Measurements from ENCODE around the gene BPIFB3. TPM values are rescaled to one million over a fixed set of nuclear protein-coding genes. Genes with fewer than 3 reads are reported as not detected.

Gene BPIFB3
- total and polyA plus RNA-seq, 2 experiments from 2014 or later: not detected

GRCh38 chr20:33084722-33085121 is 31.0 kb downstream of the BPIFB3 start:
- no peak for ATAC-seq
- no peak overlapping the region for H3K4me3 Mint-ChIP-seq

More at GRCh38 chr20:33084722-33085121, 31.0 kb downstream of the BPIFB3 start:
- no peak overlapping the region for H3K4me3 ChIP-seq
- Mint-ChIP-seq H3K4me1 (no peaks in the 10 kb centered on the region), H3K9me3 (no peaks in the 10 kb centered on the region), H3K27me3 (ENCODE audit: insufficient read depth, low read depth, poor library complexity) (peaks cover 4% of the 10 kb centered on the region), H3K36me3 (ENCODE audit: low read depth) (no peaks in the 10 kb centered on the region), H3K27ac (no peak overlapping the region)
- no peak overlapping the region for H3K4me2 ChIP-seq
- no peak for DNase-seq (ENCODE audit: low spot score)
- no peaks in the 10 kb centered on the region for H3K9me2 ChIP-seq (ENCODE audit: insufficient read depth)
- no peaks in the 10 kb centered on the region for H4K20me1 ChIP-seq (replicated peaks; ENCODE audit: insufficient read depth)
- no peak overlapping the region for H3K27ac ChIP-seq (ENCODE audit: low read depth)
- H3F3A ChIP-seq (replicated peaks; ENCODE audit: low read depth): no peaks in the 10 kb centered on the region
- no peaks in the 10 kb centered on the region for H3K36me3 ChIP-seq (ENCODE audit: insufficient read depth)
- no peaks in the 10 kb centered on the region for H3K4me1 ChIP-seq (ENCODE audit: insufficient read depth)
- no peaks in the 10 kb centered on the region for H3K79me2 ChIP-seq (replicated peaks; ENCODE audit: insufficient read depth)
- H2AFZ ChIP-seq: no peak overlapping the region
- TF ChIP-seq ETS1 (IDR thresholded peaks at IDR 0.05) (no peak), REST (IDR thresholded peaks at IDR 0.05; ENCODE audit: unreplicated experiment) (no peak), ZNF462 (CRISPR knock-in tag; IDR thresholded peaks at IDR 0.05) (no peak), ZNF114 (CRISPR knock-in tag; IDR thresholded peaks at IDR 0.05) (no peak)
- no peaks in the 10 kb centered on the region for H3K27me3 ChIP-seq (ENCODE audit: insufficient read depth)

Data from GM23338 (cell line).